Skin of body (tissue), 2 donors: ENCODE results near the gene PIH1D1. TPM values are rescaled to one million over a fixed set of nuclear protein-coding genes. Genes with fewer than 3 reads are reported as not detected.

Experiments used
- DNase-seq: peaks from one replicate; lab custom pipeline; 2025; lab: John Stamatoyannopoulos, UW
- total RNA-seq: library from RNA; depleted of rRNA; stranded (reverse); fragments of >200 nt; gene quantifications from one replicate; pipeline ENCODE4 v1.2.3, GENCODE V29; 2014

Gene PIH1D1
- total RNA-seq, 1 donor from 2014 or later: 49.7 TPM

GRCh38 chr19:49435670-49436069 lies 15.9 kb downstream of the PIH1D1 start:
- no peak for DNase-seq

- no peak for DNase-seq
Measured at GRCh38 chr19:49434907-49435583, 16.6 kb downstream of the PIH1D1 start.

- no peak for DNase-seq
Measured at GRCh38 chr19:49433240-49433901, 18.2 kb downstream of the PIH1D1 start.

GRCh38 chr19:49432141-49433073 lies 19.2 kb downstream of the PIH1D1 start:
- no peak for DNase-seq

- DNase-seq: no peak
Measured at GRCh38 chr19:49431330-49431749, 20.3 kb downstream of the PIH1D1 start.

GRCh38 chr19:49430678-49431329 lies 20.8 kb downstream of the PIH1D1 start:
- no peak for DNase-seq

- no peak for DNase-seq
Measured at GRCh38 chr19:49430172-49430677, 21.4 kb downstream of the PIH1D1 start.

- no peak for DNase-seq
Measured at GRCh38 chr19:49428547-49429451, 22.8 kb downstream of the PIH1D1 start.

- DNase-seq: no peak
Measured at GRCh38 chr19:49427855-49428546, 23.6 kb downstream of the PIH1D1 start.

GRCh38 chr19:49427339-49427738 lies 24.3 kb downstream of the PIH1D1 start:
- no peak for DNase-seq

- DNase-seq: no peak
Measured at GRCh38 chr19:49425922-49426592, 25.6 kb downstream of the PIH1D1 start.

- no peak for DNase-seq
Measured at GRCh38 chr19:49425178-49425577, 26.4 kb downstream of the PIH1D1 start, which contains the start of gene GFY. Gene GFY (plus strand): TSS chr19:49425388. CDS start chr19:49426431, 1,043 bp downstream.

- DNase-seq: no peak
Measured at GRCh38 chr19:49423985-49424303, 27.7 kb downstream of the PIH1D1 start.

GRCh38 chr19:49423071-49423984 lies 28.3 kb downstream of the PIH1D1 start, which contains the start of gene PTH2:
Gene PTH2 (minus strand): TSS chr19:49423441. CDS start chr19:49423339, 102 bp downstream.
- DNase-seq: no peak

- DNase-seq: no peak
Measured at GRCh38 chr19:49422407-49423070, 29.1 kb downstream of the PIH1D1 start.

- DNase-seq: no peak
Measured at GRCh38 chr19:49421878-49422202, 29.8 kb downstream of the PIH1D1 start.
